ENCODE data around the gene FGF7.

DNA sequence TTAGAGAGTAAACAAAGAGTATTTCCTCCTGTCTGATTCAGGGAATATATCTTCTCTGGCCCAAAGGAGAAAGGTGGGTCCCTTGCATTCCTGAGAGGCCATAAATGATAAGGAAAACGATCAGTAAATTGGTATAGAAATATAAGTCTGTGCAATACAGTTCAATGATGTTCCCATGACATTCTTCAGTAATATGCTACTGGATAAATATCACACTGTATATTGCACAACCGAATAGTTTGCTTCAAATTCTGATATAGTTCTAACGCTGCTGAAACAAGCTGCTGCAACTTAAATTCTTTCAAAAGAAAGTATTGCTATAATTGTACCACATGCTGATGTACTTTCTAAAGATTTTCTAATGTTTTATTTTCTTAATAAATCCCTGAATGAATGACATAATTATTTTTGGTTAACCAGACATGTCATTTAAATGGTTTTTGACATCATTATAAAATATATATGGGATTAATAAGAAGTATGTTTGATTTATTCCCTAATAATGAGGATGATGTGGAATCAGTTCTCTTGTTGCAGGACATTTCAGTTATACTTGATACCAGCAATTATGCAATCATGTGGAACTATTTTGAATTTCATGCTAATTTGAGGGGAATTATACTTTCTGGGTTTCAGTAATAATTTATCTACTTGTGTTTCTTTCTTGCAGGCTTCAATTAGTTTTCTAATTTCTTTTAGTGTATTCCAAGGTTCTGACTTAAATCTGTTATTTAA, 44.9 kb downstream of the FGF7 start:
- TF ChIP-seq, protein P1, sequence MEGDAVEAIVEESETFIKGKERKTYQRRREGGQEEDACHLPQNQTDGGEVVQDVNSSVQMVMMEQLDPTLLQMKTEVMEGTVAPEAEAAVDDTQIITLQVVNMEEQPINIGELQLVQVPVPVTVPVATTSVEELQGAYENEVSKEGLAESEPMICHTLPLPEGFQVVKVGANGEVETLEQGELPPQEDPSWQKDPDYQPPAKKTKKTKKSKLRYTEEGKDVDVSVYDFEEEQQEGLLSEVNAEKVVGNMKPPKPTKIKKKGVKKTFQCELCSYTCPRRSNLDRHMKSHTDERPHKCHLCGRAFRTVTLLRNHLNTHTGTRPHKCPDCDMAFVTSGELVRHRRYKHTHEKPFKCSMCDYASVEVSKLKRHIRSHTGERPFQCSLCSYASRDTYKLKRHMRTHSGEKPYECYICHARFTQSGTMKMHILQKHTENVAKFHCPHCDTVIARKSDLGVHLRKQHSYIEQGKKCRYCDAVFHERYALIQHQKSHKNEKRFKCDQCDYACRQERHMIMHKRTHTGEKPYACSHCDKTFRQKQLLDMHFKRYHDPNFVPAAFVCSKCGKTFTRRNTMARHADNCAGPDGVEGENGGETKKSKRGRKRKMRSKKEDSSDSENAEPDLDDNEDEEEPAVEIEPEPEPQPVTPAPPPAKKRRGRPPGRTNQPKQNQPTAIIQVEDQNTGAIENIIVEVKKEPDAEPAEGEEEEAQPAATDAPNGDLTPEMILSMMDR (IDR thresholded peaks at IDR 0.05) = no peak
- TF ChIP-seq POLR2A (IDR thresholded peaks at IDR 0.05) (no peak), EP300 (IDR thresholded peaks at IDR 0.05) (no peak)
